Vagina (tissue), 2 donors: ENCODE measurements around the gene PCF11. TPM values are rescaled to one million over a fixed set of nuclear protein-coding genes. Genes with fewer than 3 reads are reported as not detected.

Source experiments
- DNase-seq, 2 donors: peaks; one replicate each; pipeline ENCODE4 v3.0.0-alpha.2; 2017; ENCODE audit errors: extremely low spot score in 2 of 2
- H3K27ac ChIP-seq: fragments of 200-600 bp; sonication (generic); one replicate; pipeline ENCODE4 v1.5.1; 2019
- H3K27me3 ChIP-seq: fragments of 200-600 bp; sonication (generic); one replicate; pipeline ENCODE4 v1.5.1; 2019
- H3K36me3 ChIP-seq, 2 donors: fragments of 200-600 bp; sonication (generic); one replicate each; pipeline ENCODE4 v1.5.1; 2017 to 2019
- H3K4me1 ChIP-seq: fragments of 200-600 bp; sonication (generic); one replicate; pipeline ENCODE4 v1.5.1; 2019
- H3K4me3 ChIP-seq, 2 donors: fragments of 200-600 bp; sonication (generic); 1 replicate in 1 of 2; 2 replicates in 1 of 2; pipeline ENCODE4 v1.5.1; 2016 to 2019
- H3K9me3 ChIP-seq: fragments of 200-600 bp; sonication (generic); one replicate; pipeline ENCODE4 v1.5.1; 2019
- CTCF ChIP-seq, 3 experiments: fragments of 450-650 bp in 2 of 3; fragments of 200-600 bp in 1 of 3; sonication (generic) in 1 of 3; IDR thresholded peaks; one replicate each; pipeline ENCODE4 v1.5.1; 2017 to 2019; ENCODE audit warnings: antibody characterized with exemption in 3 of 3, mild to moderate bottlenecking in 2 of 3, moderate library complexity in 2 of 3
- POLR2A ChIP-seq, 2 donors: fragments of 450-650 bp; IDR thresholded peaks; one replicate each; pipeline ENCODE4 v1.6.1; 2017; ENCODE audit warnings: antibody characterized with exemption in 2 of 2, mild to moderate bottlenecking in 2 of 2, moderate library complexity in 2 of 2
- POLR2AphosphoS5 ChIP-seq, 2 donors: sonication (generic); formaldehyde crosslinking; IDR thresholded peaks; one replicate each; pipeline ENCODE4 v1.9.0; 2017; ENCODE audit warnings: antibody characterized with exemption in 2 of 2, mild to moderate bottlenecking in 2 of 2, low read depth in 1 of 2; ENCODE audit not compliant: insufficient read depth in 1 of 2
- intact Hi-C: fragments of 100-400 bp; cut with DNase I; formaldehyde crosslinking; loops from one replicate; pipeline ENCODE4 v1.15.1; 2023
- total RNA-seq: library from RNA; depleted of rRNA; stranded (reverse); fragments of >200 nt; gene quantifications from one replicate; pipeline ENCODE4 v1.2.3, GENCODE V29; 2016

PCF11 gene
- total RNA-seq, 1 donor from 2014 or later, result 102 TPM

- H3K9me3 ChIP-seq, result no peaks in the 10 kb centered on the region
- no peak overlapping the region for H3K27ac ChIP-seq
- H3K4me1 ChIP-seq, result no peaks in the 10 kb centered on the region
- H3K27me3 ChIP-seq, result no peaks in the 10 kb centered on the region
- no peaks in the 10 kb centered on the region for H3K36me3 ChIP-seq
- no peak for TF ChIP-seq POLR2A (IDR thresholded peaks at IDR 0.05)
- no peak for TF ChIP-seq POLR2AphosphoS5 (IDR thresholded peaks at IDR 0.05; ENCODE audit: insufficient read depth in 1 of 2, low read depth in 1 of 2)
- no peak for TF ChIP-seq CTCF (IDR thresholded peaks at IDR 0.05)
- no peak for DNase-seq
- no peak overlapping the region for H3K4me3 ChIP-seq
- intact Hi-C loops, result no loop called here
These were observed 40.8 kb upstream of the PCF11 start for GRCh38 chr11:83116015-83116641.

DNA sequence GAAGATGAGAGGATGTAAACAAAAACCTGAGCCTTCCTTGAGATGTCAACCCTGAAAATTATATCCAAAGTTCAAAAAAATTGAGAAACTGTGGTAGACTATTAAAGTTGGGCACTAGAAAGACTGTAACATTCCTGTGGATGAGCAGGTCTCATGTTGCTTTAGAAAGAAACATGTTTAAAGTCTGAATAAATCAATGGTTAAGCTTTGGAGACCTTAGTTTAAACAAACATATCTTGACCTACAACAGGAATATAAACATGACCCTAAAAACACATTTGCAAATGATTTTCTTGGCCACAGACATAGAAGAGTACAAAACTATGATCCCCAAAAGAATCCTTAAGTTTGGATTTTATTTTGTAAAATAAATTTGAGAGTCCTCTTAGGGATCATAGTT lies 38.1 kb upstream of the PCF11 start:
- Histone ChIP-seq H3K36me3 (no peaks in the 10 kb centered on the region), H3K4me1 (no peaks in the 10 kb centered on the region), H3K9me3 (no peaks in the 10 kb centered on the region), H3K4me3 (no peak overlapping the region), H3K27me3 (no peaks in the 10 kb centered on the region), H3K27ac (no peak overlapping the region)
- TF ChIP-seq CTCF (IDR thresholded peaks at IDR 0.05) (no peak), POLR2AphosphoS5 (IDR thresholded peaks at IDR 0.05; ENCODE audit: insufficient read depth in 1 of 2, low read depth in 1 of 2) (no peak), POLR2A (IDR thresholded peaks at IDR 0.05) (no peak)
- intact Hi-C loops, result no loop called here
- DNase-seq, result no peak

- intact Hi-C loops, result no loop called here
These were observed 37.7 kb upstream of the PCF11 start for GRCh38 chr11:83119216-83119615.

GRCh38 chr11:83120327-83120726 lies 36.6 kb upstream of the PCF11 start:
- no peak overlapping the region for H3K4me3 ChIP-seq
- intact Hi-C loops, result no loop called here
- no peak for TF ChIP-seq POLR2A (IDR thresholded peaks at IDR 0.05)
- no peak for TF ChIP-seq POLR2AphosphoS5 (IDR thresholded peaks at IDR 0.05; ENCODE audit: insufficient read depth in 1 of 2, low read depth in 1 of 2)
- no peak for TF ChIP-seq CTCF (IDR thresholded peaks at IDR 0.05)
- no peaks in the 10 kb centered on the region for H3K4me1 ChIP-seq
- no peaks in the 10 kb centered on the region for H3K9me3 ChIP-seq
- DNase-seq, result no peak
- H3K27me3 ChIP-seq, result no peaks in the 10 kb centered on the region
- H3K36me3 ChIP-seq, result no peaks in the 10 kb centered on the region
- H3K27ac ChIP-seq, result no peak overlapping the region

More at GRCh38 chr11:83119216-83119615, 37.7 kb upstream of the PCF11 start:
- TF ChIP-seq POLR2AphosphoS5 (IDR thresholded peaks at IDR 0.05; ENCODE audit: insufficient read depth in 1 of 2, low read depth in 1 of 2) (no peak), POLR2A (IDR thresholded peaks at IDR 0.05) (no peak), CTCF (IDR thresholded peaks at IDR 0.05) (no peak)
- H3K27me3 ChIP-seq, result no peaks in the 10 kb centered on the region
- no peaks in the 10 kb centered on the region for H3K4me1 ChIP-seq
- H3K9me3 ChIP-seq, result no peaks in the 10 kb centered on the region
- DNase-seq, result no peak
- H3K4me3 ChIP-seq, result no peak overlapping the region
- H3K27ac ChIP-seq, result no peak overlapping the region
- H3K36me3 ChIP-seq, result no peaks in the 10 kb centered on the region

DNA sequence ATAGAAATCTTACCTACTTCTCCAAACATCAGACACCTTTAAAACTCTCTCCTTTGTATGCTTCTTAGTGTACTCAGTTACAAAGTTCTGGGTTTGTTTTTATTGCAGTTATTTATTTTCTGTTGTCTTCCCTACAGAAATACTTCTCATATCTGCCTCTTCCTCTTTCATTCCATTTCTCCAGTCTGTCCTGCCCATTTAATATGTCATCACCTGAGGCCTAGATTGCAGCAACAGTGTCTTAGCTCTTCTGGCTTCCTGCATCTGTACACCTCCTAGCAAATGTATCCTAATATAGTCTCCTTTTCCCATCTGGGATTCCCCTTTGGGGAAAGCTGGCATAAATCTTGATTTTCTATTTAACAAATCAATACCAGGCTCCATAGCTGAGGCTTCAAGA lies 34.9 kb upstream of the PCF11 start:
- Histone ChIP-seq H3K4me1 (no peaks in the 10 kb centered on the region), H3K9me3 (no peaks in the 10 kb centered on the region), H3K4me3 (no peak overlapping the region), H3K27me3 (no peaks in the 10 kb centered on the region), H3K36me3 (no peaks in the 10 kb centered on the region), H3K27ac (no peak overlapping the region)
- DNase-seq, result no peak
- intact Hi-C loops, result no loop called here
- no peak for TF ChIP-seq CTCF (IDR thresholded peaks at IDR 0.05)
- no peak for TF ChIP-seq POLR2A (IDR thresholded peaks at IDR 0.05)
- no peak for TF ChIP-seq POLR2AphosphoS5 (IDR thresholded peaks at IDR 0.05; ENCODE audit: insufficient read depth in 1 of 2, low read depth in 1 of 2)
